Erythroblast (primary cell): Measurements from ENCODE around the gene ZNF772.
"Not testable (repeated sequence)": the region's sequence is repeated elsewhere in the genome, so short reads cannot be mapped to it uniquely, and the experiment has no call there.

ENCODE experiments used
- GATA1 ChIP-seq: IDR thresholded peaks from 2 replicates; pipeline ENCODE4 v1.6.1; 2011; ENCODE audit warnings: low read depth, mild to moderate bottlenecking, control low read depth, low read length, moderate library complexity
- POLR2A ChIP-seq: IDR thresholded peaks from 2 replicates; pipeline ENCODE4 v1.6.1; 2011; ENCODE audit warnings: mild to moderate bottlenecking, low read length

DNA sequence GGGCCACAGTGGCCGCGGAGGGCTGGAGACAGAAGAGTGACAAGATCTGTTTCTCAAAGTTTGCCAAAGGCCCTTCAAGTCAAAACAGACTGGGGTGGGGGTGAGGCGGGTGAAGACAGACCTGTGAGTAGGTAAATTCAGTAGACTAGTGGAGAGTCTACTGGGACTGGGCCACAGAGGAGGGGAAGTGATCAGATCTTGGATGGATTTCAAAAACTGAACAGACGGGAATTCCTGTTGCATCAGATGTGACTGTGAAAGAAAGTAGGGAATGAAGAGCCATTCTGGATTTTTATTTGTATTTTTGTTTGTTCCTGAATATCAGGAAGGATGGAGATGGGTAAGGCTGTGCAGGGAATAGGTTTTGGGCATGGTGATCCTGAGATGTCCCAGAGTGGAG, 23.0 kb upstream of the ZNF772 start:
- TF ChIP-seq POLR2A, GATA1: not testable (repeated sequence)
